ENCODE results near the gene ZDHHC14.
"Not testable (repeated sequence)": the region's sequence is repeated elsewhere in the genome, so short reads cannot be mapped to it uniquely, and the experiment has no call there.

ZDHHC14 gene

GRCh38 chr6:157708933-157709332 is 327.9 kb downstream of the ZDHHC14 start:
- DNase-seq = no peak

GRCh38 chr6:157709555-157709954 is 328.6 kb downstream of the ZDHHC14 start:
- no peak for DNase-seq

GRCh38 chr6:157710604-157711003 is 329.6 kb downstream of the ZDHHC14 start:
- no peak for DNase-seq

GRCh38 chr6:157711060-157711459 is 330.1 kb downstream of the ZDHHC14 start:
- DNase-seq = no peak

GRCh38 chr6:157712585-157713295 is 331.8 kb downstream of the ZDHHC14 start:
- no peak for DNase-seq

GRCh38 chr6:157713451-157714152 is 332.6 kb downstream of the ZDHHC14 start:
- no peak for DNase-seq

- no peak for DNase-seq
Measured at GRCh38 chr6:157714153-157714490, 333.1 kb downstream of the ZDHHC14 start.

GRCh38 chr6:157715728-157716164 is 334.8 kb downstream of the ZDHHC14 start:
- DNase-seq = no peak

GRCh38 chr6:157716251-157716995 is 335.4 kb downstream of the ZDHHC14 start:
- DNase-seq = peak; percentile 26

- no peak for DNase-seq
Measured at GRCh38 chr6:157717340-157717748, 336.4 kb downstream of the ZDHHC14 start.

GRCh38 chr6:157718503-157719187 is 337.7 kb downstream of the ZDHHC14 start:
- DNase-seq = no peak

- not testable (repeated sequence) for DNase-seq
Measured at GRCh38 chr6:157720964-157721363, 340.0 kb downstream of the ZDHHC14 start.

GRCh38 chr6:157721426-157721825 is 340.4 kb downstream of the ZDHHC14 start:
- DNase-seq = no peak

- no peak for DNase-seq
Measured at GRCh38 chr6:157721830-157722229, 340.8 kb downstream of the ZDHHC14 start.

GRCh38 chr6:157723376-157723775 is 342.4 kb downstream of the ZDHHC14 start:
- DNase-seq = no peak

GRCh38 chr6:157724138-157724820 is 343.3 kb downstream of the ZDHHC14 start:
- no peak for DNase-seq

GRCh38 chr6:157724960-157725741 is 344.2 kb downstream of the ZDHHC14 start:
- DNase-seq = no peak

- no peak for DNase-seq
Measured at GRCh38 chr6:157725836-157726235, 344.8 kb downstream of the ZDHHC14 start.

- no peak for DNase-seq
Measured at GRCh38 chr6:157726892-157727628, 346.1 kb downstream of the ZDHHC14 start.
